T47D (cell line): ENCODE data around the gene PRM3.
A peak's percentile ranks its signal among the peaks of the same experiment; 100 is the strongest.

Experiments
- DNase-seq, 2 experiments: peaks; one replicate each; pipeline versions ENCODE4 v3.0.0 to v3.0.0-alpha.2; 2011 to 2012; ENCODE audit warnings: low read depth in 1 of 2, low spot score in 1 of 2
- JUND ChIP-seq: IDR thresholded peaks from 2 replicates; pipeline ENCODE4 v1.6.1; 2012; ENCODE audit warnings: low read depth
- in situ Hi-C: cut with HindIII; loops from 2 replicates; pipeline ENCODE4 v1.10.0; 2016; ENCODE audit warnings: low sequenced_read_pairs, low pct_unique_long_range_greater_than_20kb

PRM3 gene

DNA sequence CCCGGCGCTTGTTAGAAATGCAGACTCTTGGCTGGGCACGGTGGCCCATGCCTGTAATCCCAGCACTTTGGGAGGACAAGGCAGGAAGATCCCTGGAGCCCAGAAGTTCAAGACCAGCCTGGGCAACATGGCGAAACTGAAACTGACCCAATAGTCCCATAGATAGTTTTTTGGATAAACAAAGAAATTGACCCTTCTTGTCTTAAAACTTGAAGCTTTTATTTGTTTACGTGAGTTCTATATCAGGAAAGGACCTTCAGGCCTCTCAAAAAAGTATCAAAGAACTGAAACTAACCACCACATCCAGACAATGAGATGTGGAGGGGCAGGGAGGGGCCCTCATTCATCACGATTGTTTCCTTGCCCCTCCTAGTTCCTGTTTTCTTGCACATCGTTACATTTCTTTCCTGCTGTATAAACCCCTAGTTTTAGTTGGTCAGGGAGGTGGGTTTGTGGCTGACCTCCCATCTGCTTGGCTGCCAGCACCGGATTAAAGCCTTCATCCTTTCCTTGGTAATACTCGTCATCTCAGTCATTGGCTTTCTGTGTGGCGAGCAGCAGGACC is 37.6 kb upstream of the PRM3 start:
- in situ Hi-C loops, result no loop called here
- no peak for DNase-seq
- TF ChIP-seq JUND, result no peak

DNA sequence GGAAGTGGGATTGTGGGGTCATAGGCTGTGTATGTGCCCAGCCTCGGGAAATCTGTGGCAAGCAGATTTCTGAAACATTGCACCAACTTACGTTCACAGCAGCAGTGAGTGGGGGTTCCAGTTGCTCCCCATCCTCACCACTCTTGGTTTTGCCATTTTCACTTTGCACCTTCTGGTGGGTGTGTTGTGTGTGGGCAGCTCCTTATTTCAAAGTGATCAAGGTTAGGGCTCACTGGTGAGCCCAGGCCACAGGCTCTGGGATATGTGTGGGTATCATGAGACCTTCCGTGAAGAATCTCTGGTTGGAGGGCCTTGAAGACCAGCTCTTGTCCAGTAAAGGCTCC is 37.2 kb upstream of the PRM3 start:
- in situ Hi-C loops, result no loop called here
- no peak for DNase-seq
- TF ChIP-seq JUND, result no peak

DNA sequence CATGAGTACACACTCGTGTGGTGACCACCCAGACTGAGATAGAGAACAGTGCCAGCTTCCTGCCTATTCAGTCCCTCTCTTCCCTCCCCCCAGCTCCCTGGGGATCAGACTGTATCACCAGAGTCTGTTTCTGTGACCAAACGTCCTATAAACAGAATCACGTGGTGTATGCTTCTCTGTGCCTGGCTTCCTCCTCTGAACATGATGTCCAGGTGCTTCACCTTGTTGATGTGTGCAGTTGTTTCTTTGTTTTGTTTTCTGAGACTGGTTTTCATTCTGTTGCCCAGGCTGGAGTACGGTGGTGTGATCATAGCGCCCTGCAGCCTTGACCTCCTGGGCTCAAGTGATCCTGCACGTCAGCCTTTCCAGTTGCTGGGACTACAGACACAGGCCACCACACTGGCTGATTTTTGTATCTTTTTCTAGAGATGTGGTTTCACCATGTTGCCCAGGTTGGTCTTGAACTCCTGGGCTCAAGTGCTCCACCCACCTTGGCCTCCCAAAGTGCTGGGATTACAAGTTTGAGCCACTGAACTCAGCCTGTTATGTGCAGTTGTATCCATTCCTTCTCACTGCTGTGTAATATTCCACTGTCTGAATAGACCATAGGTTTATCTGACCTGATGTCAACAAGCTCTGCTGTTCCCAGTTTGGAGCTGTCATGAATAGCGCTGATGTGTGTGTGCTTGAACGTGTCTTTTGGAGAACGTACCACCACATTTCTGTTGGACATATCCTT is 36.6 kb upstream of the PRM3 start:
- in situ Hi-C loops, result no loop called here
- TF ChIP-seq JUND, result no peak
- DNase-seq, result no peak

DNA sequence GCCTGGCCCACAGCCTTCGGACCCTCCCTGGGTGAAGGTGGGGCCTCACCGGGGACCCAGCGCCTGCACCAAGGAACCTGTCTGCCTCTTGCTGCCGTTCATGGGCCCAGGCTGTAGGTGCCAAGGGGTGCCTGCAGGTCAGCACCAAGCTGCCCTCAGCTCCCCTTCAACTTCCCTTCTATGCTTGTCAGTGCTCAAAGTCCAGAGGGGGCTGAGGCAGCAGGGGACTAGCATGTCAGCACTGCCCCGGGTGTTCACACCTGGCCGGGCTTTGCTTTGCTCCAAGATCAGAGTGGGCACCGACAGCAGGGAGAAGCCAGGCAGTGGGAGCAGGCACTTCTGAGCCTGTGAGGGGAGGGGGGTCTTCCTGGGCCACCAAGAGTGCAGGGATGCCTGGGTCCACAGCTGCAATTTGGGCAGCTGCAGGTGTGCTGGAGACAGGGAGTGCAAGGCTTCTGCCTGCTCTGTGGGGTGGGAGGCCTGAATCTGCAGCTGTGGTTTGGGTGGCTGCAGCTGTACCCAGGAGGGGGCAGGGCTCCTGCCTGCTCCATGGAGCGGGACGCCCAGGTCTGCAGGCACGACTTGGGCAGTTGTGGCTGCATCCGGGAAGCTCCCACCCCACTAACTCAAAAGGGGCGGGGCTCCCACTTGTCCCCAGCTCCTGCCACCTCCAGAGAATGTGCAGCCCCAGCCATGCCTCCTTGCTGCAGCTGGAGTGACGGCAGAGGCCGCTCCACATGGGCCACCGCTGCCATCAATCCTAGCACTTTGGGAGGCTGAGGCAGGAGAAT is 35.3 kb upstream of the PRM3 start:
- no peak for TF ChIP-seq JUND
- in situ Hi-C loops, result no loop called here
- DNase-seq, result no peak

DNA sequence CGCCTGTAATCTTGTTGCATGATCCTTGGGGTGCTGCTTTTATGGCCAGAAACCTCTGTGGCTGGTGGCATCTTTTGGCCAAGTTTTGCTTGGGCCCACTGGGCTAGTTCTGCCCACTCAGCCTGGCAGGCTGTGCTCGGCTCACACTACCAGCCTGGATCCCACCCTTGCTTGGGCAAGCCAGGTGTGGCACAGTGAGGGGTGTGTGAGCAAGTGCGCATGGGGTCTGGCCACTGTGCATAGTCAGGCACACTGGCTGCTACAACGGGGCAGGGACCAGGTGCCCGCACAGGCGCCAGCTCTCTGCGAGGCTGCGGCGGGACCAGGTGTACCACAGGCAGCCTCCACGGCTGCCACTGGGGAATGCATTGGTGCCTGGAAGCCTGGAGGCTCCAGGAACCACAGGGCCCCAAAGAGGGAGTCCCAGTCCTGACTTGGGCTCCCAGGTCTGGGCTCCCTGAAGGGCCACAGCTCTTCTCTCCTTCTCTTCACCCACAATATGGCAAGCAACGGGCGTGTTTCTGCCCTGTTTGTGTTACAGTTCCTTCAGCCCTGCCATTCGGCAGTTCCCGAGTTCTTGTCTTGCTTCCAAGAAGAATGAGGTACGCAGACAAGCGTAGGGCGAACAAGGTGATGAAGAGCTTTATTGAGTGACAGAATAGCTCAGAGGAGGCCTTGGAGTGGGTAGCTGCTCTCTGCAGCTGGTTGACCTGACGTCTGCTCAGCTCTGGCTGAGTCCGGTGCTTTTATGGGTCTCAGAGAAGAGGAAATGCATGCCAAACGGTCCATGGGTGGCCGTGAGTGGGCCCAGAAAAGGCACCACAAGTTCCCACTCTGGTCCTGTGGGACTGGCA is 34.4 kb upstream of the PRM3 start:
- no peak for TF ChIP-seq JUND
- in situ Hi-C loops, result no loop called here
- no peak for DNase-seq

DNA sequence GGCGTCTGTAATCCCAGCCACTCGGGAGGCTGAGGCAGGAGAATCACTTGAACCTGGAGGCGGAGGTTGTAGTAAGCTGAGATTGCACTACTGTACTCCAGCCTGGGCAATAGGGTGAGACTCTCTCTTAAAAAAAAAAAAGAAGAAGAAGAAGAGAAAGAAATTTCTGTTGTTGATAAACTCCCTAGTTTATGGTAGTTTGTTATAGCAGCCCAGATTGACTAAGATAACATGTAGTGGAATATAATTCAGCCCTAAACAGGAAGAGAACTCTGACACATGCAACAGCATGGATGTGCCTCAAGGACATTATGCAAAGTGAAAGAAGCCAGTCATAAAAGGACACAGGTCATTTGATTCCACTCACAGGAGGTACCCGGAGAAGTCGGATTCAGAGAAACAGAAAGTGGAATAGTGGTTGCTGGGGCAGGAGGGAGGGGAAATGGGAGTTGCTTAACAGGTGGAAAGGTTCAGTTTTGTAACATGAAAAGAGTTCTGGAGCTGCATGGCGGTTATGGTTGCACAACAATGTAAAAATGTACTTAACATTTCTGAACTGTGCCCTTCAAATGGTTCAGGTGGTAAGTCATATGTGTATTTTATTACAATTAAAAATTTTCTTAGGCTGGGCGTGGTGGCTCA is 33.7 kb upstream of the PRM3 start:
- in situ Hi-C loops, result no loop called here
- no peak for TF ChIP-seq JUND
- DNase-seq, result no peak

DNA sequence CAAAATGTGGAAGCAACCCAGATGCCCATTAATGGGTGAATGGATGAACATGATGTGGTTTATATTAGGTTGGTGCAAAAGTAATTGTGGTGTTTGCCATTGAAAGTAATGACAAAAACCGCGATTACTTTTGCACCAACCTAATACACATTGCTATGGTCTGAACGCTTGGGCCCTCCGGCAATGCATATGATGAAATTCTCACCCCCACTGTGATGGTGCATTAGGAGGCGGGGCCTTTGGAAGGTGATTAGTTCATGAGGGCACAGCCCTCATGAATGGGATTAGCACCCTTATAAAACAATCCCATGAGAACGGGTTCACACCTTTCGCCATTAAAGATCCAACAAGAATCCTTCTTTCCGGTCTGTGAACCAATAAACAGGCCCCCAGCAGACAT is 33.0 kb upstream of the PRM3 start:
- no peak for DNase-seq
- in situ Hi-C loops, result no loop called here
- no peak for TF ChIP-seq JUND

DNA sequence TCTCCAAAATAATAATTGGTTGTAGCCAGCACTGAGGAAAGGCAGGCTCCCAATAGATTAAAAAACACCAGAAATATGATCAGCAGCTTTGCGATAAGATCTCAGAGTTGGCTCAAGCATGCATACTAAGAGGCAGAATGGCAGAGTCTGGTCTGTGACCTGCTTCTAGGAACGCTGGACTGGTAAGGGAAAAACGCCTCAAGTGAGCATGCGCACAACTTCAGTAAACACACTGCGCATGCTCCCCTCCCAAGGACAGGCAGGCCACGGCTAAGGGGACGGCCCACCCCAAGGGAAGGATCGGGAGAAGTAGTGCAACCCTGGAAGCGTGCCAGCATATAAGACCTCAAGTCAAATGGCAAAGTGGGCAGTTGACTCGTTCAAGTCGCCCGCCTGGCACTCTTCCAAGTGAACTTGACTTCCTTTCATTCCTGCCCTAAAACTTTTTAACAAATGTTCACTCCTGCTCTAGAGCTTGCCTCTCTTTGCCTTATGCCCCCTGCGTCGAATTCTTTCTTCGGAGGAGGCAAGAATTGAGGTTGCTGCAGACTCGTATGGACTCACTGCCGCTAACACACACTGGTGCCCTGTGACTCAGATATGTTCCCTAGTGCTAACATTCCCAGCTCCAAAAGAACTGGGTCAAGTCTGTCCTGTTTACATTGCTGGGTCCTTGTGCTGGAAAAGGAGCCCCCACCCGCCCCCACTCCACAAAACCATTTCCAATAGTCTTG is 30.1 kb upstream of the PRM3 start:
- DNase-seq, result peak; percentile 60 to 91
- in situ Hi-C loops, result no loop called here
- TF ChIP-seq JUND, result no peak

DNA sequence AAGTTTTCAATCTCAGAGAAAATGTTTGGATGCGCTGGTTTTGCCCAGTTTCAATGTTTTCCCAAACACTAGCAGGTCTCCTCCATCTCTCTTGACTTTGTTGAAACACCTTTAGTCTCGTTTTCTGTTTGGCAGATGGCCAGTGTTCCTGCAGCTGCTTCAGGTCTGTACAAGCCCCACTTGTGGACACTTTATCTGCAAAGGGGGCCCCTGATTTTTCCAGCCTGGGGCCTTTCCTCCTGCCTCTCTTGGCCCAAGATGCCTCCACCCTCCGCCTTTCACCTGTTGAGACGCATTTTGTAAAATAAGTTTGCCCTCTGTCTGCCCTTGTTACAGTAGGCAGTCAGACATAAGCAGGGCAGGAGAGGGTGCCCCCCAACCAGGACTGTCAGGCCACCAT is 29.5 kb upstream of the PRM3 start:
- TF ChIP-seq JUND, result no peak
- in situ Hi-C loops, result no loop called here
- DNase-seq, result peak in 1 of 2 experiments; percentile 36

DNA sequence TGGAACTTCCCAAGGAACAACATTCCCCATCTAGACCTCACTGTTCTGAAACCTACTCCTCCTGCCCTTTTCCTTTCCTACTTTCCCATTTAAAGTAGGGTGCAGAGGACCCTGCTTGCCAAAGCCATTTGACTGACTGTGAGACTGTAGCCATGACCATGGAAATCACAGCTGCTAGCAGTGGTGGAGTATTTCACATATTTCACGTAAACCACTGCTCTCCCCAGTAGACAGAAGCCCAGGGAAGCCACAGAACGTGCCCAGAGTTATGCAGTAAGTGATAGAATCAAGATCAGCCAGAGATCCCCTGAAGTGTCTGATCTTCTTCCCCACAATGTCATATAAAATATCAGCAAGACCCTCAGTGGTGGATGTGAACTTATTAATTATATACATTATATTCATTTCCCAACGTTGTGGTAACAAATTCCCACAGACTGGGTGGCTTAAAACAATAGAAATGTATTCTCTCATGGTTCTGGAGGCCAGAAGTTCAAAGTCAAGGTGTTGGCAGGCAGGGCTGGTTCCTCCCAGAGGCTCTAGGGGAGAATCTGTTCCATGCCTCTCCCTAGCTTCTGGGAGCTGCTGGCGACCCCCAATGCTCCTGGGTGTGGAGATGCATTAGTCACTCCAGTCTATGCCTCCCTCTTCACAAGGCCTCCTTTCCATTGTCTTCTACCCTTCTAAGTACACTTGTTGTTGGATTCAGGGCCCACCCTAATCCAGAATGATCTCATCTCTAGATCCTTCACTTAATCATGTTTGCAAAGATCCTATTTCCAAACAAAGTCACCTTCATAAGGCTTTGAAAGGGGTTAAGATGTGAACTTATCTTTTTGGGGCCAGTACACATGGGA is 28.4 kb upstream of the PRM3 start:
- no peak for TF ChIP-seq JUND
- DNase-seq, result no peak
- in situ Hi-C loops, result no loop called here

DNA sequence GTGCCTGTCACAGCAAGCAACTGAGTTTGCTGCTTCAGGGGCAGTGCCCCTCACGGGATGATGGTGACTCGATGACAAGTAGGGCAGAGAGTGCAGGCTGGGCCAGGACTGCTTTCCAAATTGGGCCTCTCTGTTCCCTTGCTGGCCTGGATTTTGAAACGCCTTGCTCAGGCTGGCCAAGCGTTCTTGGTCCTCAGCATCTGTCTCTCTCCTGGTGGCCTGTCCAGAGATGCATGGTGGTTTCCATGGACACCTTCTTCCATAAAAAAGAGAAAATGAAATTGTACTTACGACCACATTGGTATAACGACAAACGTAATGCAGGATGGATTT is 27.1 kb upstream of the PRM3 start:
- no peak for DNase-seq

More for the DNA sequence above, 27.1 kb upstream of the PRM3 start:
- in situ Hi-C loops, result no loop called here
- TF ChIP-seq JUND, result no peak
